Adipocyte (in vitro differentiated cells): ENCODE measurements around the gene PRSS27.

Experiments used
- DNase-seq: peaks from one replicate; pipeline ENCODE4 v3.0.0-alpha.2; 2015; ENCODE audit warnings: low read depth
- H3K27me3 ChIP-seq: replicated peaks from 2 replicates; pipeline ENCODE4 v1.7.0; 2013; ENCODE audit warnings: mild to moderate bottlenecking, low read length, moderate library complexity; ENCODE audit not compliant: control insufficient read depth, insufficient read depth
- H3K36me3 ChIP-seq: 2 replicates; pipeline ENCODE4 v1.7.0; 2013; ENCODE audit warnings: low read length, mild to moderate bottlenecking, moderate library complexity; ENCODE audit not compliant: control insufficient read depth, insufficient read depth, severe bottlenecking
- H3K4me1 ChIP-seq: 2 replicates; pipeline ENCODE4 v1.7.0; 2013; ENCODE audit warnings: mild to moderate bottlenecking, low read length, moderate library complexity; ENCODE audit not compliant: control insufficient read depth, insufficient read depth
- H3K4me3 ChIP-seq: 2 replicates; pipeline ENCODE4 v1.7.0; 2013; ENCODE audit warnings: mild to moderate bottlenecking, low read length, moderate library complexity
- H3K9ac ChIP-seq: 2 replicates; pipeline ENCODE4 v1.7.0; 2013; ENCODE audit warnings: mild to moderate bottlenecking, low read length, moderate library complexity
- H3K9me3 ChIP-seq: 2 replicates; pipeline ENCODE4 v1.7.0; 2013; ENCODE audit warnings: mild to moderate bottlenecking, low read length, moderate library complexity; ENCODE audit not compliant: control insufficient read depth

The PRSS27 gene

DNA sequence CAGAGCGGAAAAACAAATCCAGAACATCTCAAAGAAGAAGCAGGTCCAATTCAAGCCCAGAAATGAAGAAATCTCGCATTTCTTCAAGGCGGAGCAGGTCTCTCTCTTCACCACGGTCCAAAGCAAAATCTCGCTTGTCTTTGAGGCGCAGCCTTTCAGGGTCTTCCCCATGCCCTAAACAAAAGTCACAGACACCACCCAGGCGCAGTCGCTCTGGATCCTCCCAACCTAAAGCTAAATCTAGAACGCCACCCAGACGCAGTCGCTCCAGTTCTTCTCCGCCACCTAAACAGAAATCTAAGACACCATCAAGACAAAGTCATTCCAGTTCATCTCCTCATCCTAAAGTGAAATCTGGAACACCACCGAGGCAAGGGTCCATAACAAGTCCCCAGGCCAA, 42.7 kb upstream of the PRSS27 start:
- H3K36me3 ChIP-seq, result peaks cover 100% of the 10 kb centered on the region

GRCh38 chr16:2761886-2762583, 42.0 kb upstream of the PRSS27 start:
- DNase-seq, result no peak
- no peaks in the 10 kb centered on the region for H3K27me3 ChIP-seq
- H3K9ac ChIP-seq, result no peak overlapping the region
- peaks cover 23% of the 10 kb centered on the region for H3K4me1 ChIP-seq
- no peaks in the 10 kb centered on the region for H3K9me3 ChIP-seq
- H3K36me3 ChIP-seq, result peaks cover 98% of the 10 kb centered on the region
- no peak overlapping the region for H3K4me3 ChIP-seq

More for the DNA sequence above, 42.7 kb upstream of the PRSS27 start:
- Histone ChIP-seq H3K4me1 (peaks cover 23% of the 10 kb centered on the region), H3K9me3 (no peaks in the 10 kb centered on the region), H3K9ac (no peak overlapping the region), H3K4me3 (no peak overlapping the region), H3K27me3 (no peaks in the 10 kb centered on the region)
- DNase-seq, result no peak

- no peak overlapping the region for H3K9ac ChIP-seq
- H3K4me3 ChIP-seq, result no peak overlapping the region
- peaks cover 26% of the 10 kb centered on the region for H3K4me1 ChIP-seq
- no peaks in the 10 kb centered on the region for H3K27me3 ChIP-seq
- H3K9me3 ChIP-seq, result no peaks in the 10 kb centered on the region
- H3K36me3 ChIP-seq, result peaks cover 92% of the 10 kb centered on the region
- DNase-seq, result no peak
Observed at GRCh38 chr16:2761472-2761871, 41.4 kb upstream of the PRSS27 start.

DNA sequence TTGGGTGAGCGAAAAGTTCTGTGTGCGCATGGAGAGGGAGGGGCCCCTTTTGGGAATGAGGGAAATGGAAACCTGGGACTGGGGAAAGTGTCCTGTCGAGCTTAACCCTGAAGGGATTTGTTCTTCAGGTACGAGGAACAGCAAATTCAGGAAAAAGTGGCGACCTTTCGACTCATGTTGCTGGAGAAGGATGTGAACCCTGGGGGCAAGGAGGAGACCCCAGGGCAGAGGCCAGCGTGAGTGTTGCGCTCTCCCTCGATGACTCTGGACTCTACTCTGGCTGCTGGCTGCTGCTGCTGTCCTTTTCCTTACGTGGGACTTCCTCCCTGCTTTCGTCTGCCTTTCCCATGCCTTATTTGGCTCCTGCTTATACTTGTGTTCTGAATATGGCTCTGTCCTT, 37.3 kb upstream of the PRSS27 start:
- Histone ChIP-seq H3K4me3 (no peak overlapping the region), H3K9ac (no peak overlapping the region), H3K9me3 (no peaks in the 10 kb centered on the region), H3K27me3 (no peaks in the 10 kb centered on the region), H3K36me3 (peaks cover 51% of the 10 kb centered on the region), H3K4me1 (peaks cover 41% of the 10 kb centered on the region)
- no peak for DNase-seq

DNA sequence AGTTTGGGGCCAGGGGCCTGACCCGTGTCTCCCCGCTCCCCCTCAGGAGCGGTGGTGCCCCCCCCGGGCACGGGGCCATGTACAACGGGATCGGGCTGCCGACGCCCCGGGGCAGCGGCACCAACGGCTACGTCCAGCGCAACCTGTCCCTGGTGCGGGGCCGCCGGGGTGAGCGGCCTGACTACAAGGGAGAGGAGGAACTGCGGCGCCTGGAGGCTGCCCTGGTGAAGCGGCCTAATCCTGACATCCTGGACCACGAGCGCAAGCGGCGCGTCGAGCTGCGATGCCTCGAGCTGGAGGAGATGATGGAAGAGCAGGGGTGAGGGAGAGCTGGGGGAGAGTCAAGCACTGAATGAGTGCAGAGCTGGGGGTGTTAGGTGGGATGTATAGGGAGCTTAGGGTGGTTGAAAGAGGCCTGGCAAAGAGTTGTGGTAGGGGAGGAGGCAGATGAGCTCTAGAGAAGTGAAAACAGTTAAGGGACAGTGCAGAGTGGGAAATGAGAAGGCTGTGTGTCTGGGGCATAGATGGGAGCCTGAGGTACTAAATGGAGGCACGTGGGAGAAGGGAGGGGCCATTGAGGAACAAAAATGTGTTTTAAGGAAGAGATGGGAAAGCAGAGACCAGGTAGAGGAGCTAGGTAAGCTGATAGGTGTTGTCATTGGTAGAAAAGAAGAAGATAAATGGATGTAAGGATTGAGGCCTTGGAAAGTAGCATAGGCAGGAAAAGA, 36.4 kb upstream of the PRSS27 start:
- Histone ChIP-seq H3K9me3 (no peaks in the 10 kb centered on the region), H3K9ac (no peak overlapping the region), H3K27me3 (no peaks in the 10 kb centered on the region), H3K4me3 (no peak overlapping the region), H3K36me3 (peaks cover 42% of the 10 kb centered on the region), H3K4me1 (peaks cover 46% of the 10 kb centered on the region)
- DNase-seq, result no peak

- peaks cover 29% of the 10 kb centered on the region for H3K36me3 ChIP-seq
- H3K9me3 ChIP-seq, result no peaks in the 10 kb centered on the region
- DNase-seq, result no peak
- H3K4me1 ChIP-seq, result peaks cover 49% of the 10 kb centered on the region
- H3K27me3 ChIP-seq, result no peaks in the 10 kb centered on the region
- peak overlapping the region; percentile 91 for H3K4me3 ChIP-seq
- H3K9ac ChIP-seq, result peak overlapping the region; percentile 99
Observed at GRCh38 chr16:2755158-2755557, 35.1 kb upstream of the PRSS27 start.

DNA sequence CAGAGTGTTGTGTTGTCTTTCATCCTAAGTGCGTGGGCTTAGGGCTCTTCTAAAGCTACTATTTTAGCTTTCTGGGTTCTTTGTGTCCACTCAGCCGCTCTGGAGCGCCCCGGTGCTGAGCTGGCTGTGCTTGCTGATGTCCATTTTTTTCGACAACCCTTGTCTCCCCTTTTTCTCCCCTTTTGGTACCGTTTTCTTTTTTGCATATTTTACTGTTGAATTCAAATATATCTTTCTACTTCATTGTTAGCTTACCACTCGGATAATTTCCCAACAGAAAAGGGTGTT, 33.7 kb upstream of the PRSS27 start:
- peaks cover 47% of the 10 kb centered on the region for H3K4me1 ChIP-seq
- no peaks in the 10 kb centered on the region for H3K9me3 ChIP-seq
- DNase-seq, result peak; percentile 62
- H3K27me3 ChIP-seq, result no peaks in the 10 kb centered on the region
- peak overlapping the region; percentile 91 for H3K4me3 ChIP-seq
- H3K9ac ChIP-seq, result peak overlapping the region; percentile 99
- peaks cover 14% of the 10 kb centered on the region for H3K36me3 ChIP-seq

DNA sequence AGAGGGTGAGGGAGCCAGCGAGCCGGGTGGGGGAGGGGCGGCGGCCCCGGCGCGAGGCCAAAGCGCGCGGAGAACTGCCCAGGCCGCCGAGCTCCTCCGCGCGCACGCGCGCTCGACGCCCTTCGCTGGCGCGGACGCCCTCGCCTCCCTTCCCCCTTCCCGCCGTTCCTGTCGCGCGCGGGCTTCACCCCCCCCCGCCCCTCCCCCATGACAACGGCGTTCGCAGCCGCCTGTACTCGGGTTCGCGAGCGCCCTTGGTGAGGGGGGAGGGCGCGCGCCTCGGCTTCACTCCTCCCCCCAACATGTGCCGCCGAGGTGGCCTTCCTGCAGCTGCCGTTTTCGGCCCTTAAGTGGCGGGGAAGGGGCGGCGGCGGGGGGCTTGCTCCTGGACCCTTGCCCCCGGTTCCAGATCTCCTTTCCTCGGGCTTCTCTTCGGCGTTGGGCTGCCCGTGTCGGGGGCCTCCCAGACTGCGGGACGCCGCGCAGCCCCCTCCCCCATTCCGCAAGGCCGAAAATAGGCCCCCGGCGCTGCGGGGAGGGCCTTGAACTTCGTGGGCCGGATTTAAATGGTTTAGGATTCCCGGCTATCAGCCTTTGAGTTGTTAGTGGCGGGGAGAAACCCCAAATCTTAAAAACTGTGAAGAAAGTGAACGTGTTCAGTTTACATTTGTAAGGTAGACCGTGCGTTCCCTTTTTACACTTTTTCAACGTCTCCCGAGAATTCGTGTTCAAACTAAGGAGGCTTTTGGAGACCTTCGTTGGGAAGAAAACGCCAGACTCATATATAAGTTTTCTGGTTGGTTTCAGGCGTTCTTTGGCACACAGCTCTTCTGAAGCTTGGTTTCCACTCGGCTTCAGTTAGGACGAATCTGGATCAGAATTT, 33.1 kb upstream of the PRSS27 start:
- peak overlapping the region; percentile 99 for H3K9ac ChIP-seq
- peak overlapping the region; percentile 91 for H3K4me3 ChIP-seq
- H3K27me3 ChIP-seq, result no peaks in the 10 kb centered on the region
- peaks cover 8% of the 10 kb centered on the region for H3K36me3 ChIP-seq
- peak; percentile 91 for DNase-seq
- H3K4me1 ChIP-seq, result peaks cover 42% of the 10 kb centered on the region
- H3K9me3 ChIP-seq, result no peaks in the 10 kb centered on the region

DNA sequence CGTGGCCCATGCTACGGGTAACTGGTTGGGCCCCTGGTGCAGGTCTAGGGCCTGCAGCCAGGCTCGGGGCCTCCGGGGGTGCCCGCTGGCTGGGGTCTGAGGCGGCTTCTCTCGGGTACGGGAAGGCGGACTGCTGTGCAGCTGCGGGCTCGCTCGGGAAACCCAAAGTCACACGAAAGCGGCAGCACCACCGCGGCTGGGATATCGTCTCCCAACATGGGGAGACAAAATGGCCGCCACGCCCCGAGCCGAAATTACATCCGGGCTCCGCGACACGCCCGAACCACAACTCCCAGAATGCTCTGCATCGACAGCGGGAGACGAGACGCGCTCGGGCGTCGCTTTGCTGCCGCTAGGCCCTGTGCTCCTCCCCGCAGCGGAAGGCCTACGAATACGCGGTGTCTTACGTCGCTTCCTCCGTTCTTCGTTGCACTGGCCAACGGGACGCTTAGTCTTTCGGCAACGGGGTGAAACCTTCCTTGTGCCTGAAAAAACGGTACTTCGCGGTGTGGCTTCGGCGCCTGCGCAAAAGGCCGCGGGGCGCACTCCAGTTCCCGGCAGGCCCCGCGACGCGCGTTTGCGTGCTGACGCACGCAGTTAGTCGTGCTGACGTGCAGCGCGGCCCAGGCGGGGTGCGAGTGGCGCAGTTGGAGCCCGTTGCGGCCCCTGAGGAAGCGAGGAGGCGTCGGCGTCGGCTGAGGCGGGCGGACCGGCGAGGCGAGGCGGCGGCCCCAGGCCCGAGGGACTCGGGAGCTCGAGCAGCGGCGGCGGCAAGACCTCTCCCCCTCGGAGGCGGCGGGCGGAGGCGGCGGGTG, 32.2 kb upstream of the PRSS27 start, which contains the start of gene SRRM2:
Gene SRRM2, plus strand, starts transcription at position 604 of the 815 bp plus-strand sequence. CDS start 3,727 bp downstream, outside the sequence.
- H3K9me3 ChIP-seq, result no peaks in the 10 kb centered on the region
- no peaks in the 10 kb centered on the region for H3K36me3 ChIP-seq
- peak; percentile 98 for DNase-seq
- H3K9ac ChIP-seq, result peak within 1 kb of the TSS; percentile 99
- peaks cover 36% of the 10 kb centered on the region for H3K4me1 ChIP-seq
- no peaks in the 10 kb centered on the region for H3K27me3 ChIP-seq
- H3K4me3 ChIP-seq, result peak within 1 kb of the TSS; percentile 91

- Histone ChIP-seq H3K27me3 (no peaks in the 10 kb centered on the region), H3K36me3 (no peaks in the 10 kb centered on the region), H3K9ac (peak overlapping the region; percentile 99), H3K4me3 (peak overlapping the region; percentile 91), H3K9me3 (no peaks in the 10 kb centered on the region), H3K4me1 (peaks cover 30% of the 10 kb centered on the region)
- no peak for DNase-seq
Observed at GRCh38 chr16:2751577-2752034, 31.6 kb upstream of the PRSS27 start.
